PC-9 (cell line): ENCODE measurements around the gene TRIP10.

ENCODE experiments used
- EZH2 ChIP-seq: fragments of 200-600 bp; sonication (generic); IDR thresholded peaks from 2 replicates; pipeline ENCODE4 v1.8.0; 2017; ENCODE audit warnings: antibody characterized with exemption, low read depth
- TF ChIP-seq, protein P1 (sequence below): fragments of 200-600 bp; sonication (generic); conservative IDR thresholded peaks from 2 replicates; pipeline ENCODE4 v1.6.1; 2017; ENCODE audit warnings: mixed run types, antibody characterized with exemption, mild to moderate bottlenecking, moderate library complexity

DNA sequence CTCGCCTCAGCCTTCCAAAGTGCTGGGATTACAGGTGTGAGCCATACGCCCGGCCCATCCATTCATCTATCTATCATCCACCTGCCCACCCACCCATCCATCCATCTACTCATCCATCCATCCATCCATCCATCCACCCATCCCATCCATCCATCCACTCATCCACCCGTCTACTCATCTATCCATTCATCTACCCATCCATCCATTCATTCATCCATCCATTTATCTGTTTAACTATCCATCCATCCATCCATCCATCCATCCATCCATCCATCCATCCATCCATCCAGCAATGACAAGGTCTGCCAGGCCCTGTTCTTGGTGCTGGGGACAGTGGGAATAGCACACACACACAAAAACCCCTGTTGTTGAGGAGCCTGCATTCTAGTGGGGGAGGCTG lies 37.5 kb downstream of the TRIP10 start:
- TF ChIP-seq, protein P1, sequence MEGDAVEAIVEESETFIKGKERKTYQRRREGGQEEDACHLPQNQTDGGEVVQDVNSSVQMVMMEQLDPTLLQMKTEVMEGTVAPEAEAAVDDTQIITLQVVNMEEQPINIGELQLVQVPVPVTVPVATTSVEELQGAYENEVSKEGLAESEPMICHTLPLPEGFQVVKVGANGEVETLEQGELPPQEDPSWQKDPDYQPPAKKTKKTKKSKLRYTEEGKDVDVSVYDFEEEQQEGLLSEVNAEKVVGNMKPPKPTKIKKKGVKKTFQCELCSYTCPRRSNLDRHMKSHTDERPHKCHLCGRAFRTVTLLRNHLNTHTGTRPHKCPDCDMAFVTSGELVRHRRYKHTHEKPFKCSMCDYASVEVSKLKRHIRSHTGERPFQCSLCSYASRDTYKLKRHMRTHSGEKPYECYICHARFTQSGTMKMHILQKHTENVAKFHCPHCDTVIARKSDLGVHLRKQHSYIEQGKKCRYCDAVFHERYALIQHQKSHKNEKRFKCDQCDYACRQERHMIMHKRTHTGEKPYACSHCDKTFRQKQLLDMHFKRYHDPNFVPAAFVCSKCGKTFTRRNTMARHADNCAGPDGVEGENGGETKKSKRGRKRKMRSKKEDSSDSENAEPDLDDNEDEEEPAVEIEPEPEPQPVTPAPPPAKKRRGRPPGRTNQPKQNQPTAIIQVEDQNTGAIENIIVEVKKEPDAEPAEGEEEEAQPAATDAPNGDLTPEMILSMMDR: no peak
- no peak for TF ChIP-seq EZH2
